Measurements from ENCODE around the gene CDH12. TPM values are rescaled to one million over a fixed set of nuclear protein-coding genes. Genes with fewer than 3 reads are reported as not detected.
"Not testable (repeated sequence)": the region's sequence is repeated elsewhere in the genome, so short reads cannot be mapped to it uniquely, and the experiment has no call there.

CDH12 gene
- total RNA-seq, 1 experiment from 2014 or later: not detected

DNA sequence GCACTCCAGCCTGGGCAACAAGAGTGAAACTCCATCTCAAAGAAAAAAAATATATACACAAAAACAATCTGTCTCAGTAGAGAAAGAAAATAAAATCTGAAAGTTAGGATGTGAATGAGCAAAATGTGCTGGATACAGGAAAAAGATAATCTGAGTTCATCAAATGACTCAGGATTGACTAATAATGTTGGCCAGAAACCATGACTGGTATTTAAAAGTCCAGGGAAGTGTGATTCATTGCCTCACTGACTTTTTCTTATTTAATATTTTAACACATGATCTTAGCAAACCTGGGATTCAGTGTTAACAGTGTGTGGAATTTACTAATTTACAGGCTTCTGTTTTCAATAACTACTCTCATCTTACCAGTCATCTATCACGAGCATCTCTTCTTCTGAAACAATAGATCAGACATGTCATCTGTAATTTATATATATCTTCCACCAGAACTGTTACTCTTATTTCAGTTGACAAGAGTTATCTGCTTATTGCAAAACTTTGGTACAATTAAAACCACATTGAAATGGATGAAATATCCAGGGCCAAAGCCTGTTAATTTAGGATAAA lies 256.7 kb downstream of the CDH12 start:
- no peak for DNase-seq (ENCODE audit: low spot score)
- in situ Hi-C loops (cut with HindIII; ENCODE audit: low sequenced_read_pairs): no loop called here

DNA sequence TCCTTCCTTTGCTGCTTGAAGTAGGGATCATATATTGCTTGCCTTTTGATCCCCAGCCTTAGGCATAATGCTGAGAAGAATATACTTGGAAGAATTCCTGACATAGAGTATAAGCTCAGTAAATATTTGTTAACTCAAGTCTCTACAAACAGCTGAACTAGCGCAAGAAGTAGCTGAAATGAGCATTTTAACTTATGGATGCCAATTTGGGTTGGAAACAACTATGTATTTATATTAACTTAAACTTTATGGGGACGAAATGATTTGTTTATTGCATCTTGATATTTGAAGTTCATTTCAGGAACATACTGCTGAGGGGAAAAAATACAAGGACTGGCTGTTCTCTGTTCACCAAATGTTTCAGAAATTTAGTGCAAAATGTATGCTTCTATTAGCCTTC lies 258.7 kb downstream of the CDH12 start:
- in situ Hi-C loops (cut with HindIII; ENCODE audit: low sequenced_read_pairs): no loop called here
- no peak for DNase-seq (ENCODE audit: low spot score)

DNA sequence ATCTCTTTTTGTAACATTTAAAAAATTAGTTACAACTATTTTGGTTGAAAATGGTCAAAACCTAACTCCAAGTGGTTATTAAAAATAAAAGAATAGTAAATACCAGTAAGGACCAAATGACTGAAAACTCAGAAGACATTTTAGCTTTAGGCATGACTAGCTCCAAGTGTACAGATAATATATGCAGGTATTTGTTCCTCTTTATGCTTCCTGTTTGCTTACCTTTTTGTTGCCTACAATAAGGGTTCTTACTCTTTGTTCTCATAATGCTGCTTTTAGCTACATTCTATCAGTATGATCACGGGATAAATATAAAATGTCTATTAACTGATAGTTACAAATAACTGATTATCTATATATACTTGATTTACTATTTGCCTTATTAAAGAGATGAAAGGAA lies 259.6 kb downstream of the CDH12 start:
- in situ Hi-C loops (cut with HindIII; ENCODE audit: low sequenced_read_pairs): no loop called here
- DNase-seq (ENCODE audit: low spot score): no peak

DNA sequence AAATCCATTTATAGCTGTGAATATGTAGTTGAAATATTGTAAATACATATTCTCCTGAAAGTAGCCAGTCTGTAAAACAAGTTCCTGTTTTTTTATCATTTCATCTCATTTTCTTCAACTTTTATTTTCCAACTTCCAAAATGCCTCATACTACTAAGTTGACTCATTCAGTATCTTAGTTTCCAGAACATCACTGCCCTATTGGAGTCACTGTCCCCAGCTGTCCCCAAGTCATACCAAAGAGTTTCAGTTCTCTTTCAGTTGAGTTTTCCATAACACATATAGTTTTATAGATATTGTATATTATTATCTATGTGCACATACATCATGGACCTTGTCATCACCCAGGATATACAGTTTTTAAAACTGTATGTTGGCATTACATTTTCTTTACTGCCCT lies 261.7 kb downstream of the CDH12 start:
- in situ Hi-C loops (cut with HindIII; ENCODE audit: low sequenced_read_pairs): no loop called here
- DNase-seq (ENCODE audit: low spot score): no peak

DNA sequence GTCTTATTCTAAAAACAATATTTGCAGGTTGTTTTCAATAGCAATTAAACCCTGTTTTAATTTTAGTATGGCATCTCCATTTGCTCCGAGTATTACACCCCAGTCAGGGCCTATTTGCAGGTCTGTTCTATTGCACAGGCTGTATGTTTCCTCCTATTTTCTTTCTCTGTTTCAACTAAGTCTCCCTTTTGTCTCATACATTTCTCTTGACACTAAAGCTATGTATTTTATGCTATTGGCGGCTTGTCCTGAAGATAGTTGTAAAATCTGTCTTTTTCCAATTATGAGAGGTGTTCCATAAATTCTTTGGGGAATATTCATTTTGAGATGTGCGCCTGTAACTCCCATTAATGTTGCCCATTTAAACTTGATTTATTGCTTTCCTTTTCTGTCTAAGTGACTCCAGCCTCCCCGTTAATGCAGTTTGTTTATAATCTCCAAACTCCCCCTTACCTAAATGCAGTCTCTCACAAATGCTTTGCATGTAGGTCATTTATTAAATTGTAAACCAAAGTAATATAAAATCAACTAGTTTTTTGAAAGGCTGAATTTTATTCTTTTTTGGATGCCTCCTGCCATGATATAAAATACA lies 262.4 kb downstream of the CDH12 start:
- in situ Hi-C loops (cut with HindIII; ENCODE audit: low sequenced_read_pairs): no loop called here

DNA sequence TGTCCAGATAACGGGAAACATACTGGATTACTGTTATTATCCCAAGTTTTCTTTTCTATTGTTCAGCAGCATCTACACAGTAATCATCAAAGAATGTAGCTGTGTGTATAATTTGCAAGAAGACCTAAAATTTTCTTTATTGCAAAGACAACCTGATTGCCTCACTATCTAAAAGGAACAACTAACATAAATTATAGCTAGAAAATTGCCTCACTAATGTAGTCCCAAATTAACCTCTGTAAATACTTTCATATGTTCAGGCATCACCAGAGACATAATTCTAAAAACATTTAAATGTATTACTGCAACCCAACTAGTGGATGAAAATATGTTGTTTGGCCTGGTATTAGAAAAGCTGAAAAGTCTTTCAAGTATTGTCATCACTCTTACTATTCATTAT lies 275.4 kb downstream of the CDH12 start:
- no peak for DNase-seq (ENCODE audit: low spot score)
- in situ Hi-C loops (cut with HindIII; ENCODE audit: low sequenced_read_pairs): no loop called here

More for the DNA sequence above, 262.4 kb downstream of the CDH12 start:
- DNase-seq (ENCODE audit: low spot score): no peak

DNA sequence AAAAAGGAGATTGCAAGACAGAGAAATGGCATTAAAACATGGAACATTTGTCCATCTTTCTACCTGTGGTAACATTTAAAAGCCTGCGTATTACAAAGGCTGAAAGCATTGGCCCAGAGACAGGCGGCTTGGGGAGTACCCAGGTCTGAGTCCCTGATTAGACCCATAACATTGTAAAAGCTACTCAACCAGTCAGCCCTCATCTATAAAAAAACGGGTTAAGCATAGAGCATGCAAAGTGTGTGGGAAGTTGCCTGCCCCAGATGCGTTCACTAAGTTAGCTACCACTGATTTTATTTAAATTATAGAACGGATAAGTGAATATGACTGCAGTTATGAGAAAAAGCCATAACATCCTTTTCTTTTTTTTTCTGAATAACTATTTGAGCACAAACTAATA lies 276.1 kb downstream of the CDH12 start:
- no peak for DNase-seq (ENCODE audit: low spot score)
- in situ Hi-C loops (cut with HindIII; ENCODE audit: low sequenced_read_pairs): no loop called here

DNA sequence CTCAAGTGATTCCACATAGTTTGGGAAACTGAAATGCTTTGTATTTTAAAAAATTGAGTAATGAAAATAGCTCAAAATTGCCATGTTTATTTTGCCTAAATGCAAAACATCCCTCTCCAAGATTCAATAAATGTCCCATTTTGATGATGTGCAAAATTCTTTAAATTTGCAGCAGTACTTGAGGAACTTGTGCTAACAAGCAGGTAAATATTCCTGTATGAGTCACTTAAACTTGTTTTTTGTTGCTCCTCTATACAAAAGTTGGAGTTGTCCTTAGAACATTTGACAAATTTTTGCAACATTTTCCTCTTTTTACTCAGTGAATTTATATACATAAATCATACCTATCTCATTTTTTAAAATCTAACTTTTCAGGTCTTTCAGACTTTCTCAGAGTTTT lies 280.2 kb downstream of the CDH12 start:
- no peak for DNase-seq (ENCODE audit: low spot score)
- in situ Hi-C loops (cut with HindIII; ENCODE audit: low sequenced_read_pairs): no loop called here

DNA sequence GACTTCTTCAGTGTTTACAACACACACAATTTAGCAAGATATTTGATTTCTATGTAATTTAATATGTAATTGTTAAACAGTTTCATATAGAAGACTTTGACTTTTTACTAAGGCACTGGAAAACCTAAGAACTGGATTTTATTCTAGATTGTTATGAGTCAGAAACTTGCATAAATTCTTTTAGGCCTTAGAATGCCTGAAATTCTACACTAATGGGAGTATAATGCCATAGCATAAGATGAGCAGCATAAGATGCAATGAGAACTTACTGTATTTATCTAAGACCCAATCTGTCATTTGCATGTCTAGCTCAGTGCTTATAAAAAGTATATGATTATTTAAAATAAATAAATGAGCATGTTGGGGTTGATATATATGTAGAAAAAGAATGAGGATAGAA lies 285.2 kb downstream of the CDH12 start:
- in situ Hi-C loops (cut with HindIII; ENCODE audit: low sequenced_read_pairs): no loop called here
- DNase-seq (ENCODE audit: low spot score): no peak

DNA sequence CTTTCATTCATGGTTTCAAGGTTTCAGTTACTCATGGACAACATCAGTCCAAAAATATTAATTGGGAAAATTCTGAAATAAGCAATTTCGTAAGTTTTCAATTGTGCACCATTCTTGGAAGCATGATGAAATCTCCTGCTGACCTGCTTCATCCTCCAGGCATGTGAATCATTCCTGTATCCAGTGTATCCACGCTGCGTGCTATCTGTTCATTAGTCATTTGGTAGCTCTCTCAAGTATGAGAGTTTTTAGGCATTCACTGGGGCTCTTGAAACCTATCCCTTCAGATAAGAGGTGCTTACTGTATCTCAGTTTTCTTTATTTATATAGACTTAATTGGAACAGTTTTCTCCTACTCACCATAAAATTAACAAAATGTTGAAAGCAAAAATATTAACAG lies 293.0 kb downstream of the CDH12 start:
- DNase-seq (ENCODE audit: low spot score): no peak
- in situ Hi-C loops (cut with HindIII; ENCODE audit: low sequenced_read_pairs): no loop called here

DNA sequence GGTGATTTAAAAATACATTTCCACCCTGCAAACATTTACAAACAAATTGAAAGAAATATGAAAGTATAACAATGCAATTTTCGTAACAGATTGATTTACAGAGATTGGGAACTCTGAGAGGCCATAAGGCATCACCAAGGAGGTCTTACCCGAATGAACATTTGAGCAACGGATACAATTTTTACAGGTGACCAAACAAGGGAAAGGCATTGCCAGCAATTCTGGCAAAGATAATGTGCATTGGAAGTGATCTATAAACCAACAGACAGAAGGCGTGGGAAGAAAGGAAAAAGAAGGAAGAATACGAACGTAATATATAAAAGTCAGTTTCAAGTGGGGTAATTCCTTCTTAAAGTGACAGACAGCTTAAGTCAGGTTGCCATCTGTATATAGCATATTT lies 295.9 kb downstream of the CDH12 start:
- in situ Hi-C loops (cut with HindIII; ENCODE audit: low sequenced_read_pairs): no loop called here
- peak; percentile 72 for DNase-seq (ENCODE audit: low spot score)

DNA sequence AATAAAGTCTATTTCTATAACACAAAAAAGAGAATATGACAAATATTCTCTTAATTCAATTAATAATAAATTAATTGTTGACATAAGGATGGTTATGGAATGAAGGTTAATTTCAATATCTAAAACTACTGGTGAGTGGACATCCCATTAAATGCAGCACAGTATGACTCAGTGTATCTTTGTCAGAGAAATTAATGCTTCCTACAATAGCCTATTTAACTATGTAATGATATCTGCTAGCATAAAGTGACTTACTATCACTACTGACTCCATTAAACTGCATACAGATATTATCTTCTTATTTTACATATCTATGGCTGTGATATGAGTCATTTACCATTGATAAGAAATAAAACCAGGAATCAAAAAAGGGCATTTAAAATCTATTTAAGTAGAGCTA lies 298.7 kb downstream of the CDH12 start:
- no peak for DNase-seq (ENCODE audit: low spot score)
- in situ Hi-C loops (cut with HindIII; ENCODE audit: low sequenced_read_pairs): no loop called here

DNA sequence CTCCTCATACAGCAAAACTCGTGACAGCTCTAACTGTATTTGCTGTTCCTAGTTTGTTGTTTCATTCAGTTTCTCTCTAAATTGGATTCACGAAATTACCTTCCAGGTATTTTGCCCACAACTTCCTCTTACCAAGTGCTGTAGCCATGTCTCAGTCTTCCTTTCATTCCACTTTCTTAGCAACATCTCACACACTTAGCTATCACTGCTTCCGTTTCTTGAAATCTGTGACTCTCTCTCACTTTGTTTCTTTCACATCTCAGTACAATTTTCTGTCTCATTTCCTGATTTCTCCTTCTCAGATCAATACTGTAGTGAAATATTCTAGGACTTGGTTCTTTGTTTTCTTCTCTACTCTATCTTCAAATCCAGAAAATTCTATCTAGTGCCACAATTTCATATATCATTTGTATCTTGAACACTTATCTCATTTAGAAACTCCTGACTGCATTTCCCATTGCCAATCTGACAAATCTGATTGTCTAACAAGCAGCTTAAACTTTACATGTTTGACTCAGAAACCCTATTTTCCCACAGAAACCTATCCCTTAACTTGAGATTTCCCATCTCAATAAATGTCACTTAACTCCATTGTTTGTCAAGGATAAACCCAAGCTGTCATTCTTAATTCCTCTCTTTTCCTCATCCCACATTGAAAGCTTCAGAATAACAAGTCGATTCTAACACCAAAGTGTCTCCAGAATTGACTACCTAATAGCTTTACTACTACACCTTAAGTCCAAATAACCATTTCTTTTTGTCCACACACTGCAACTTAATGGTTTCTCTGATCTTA lies 303.1 kb downstream of the CDH12 start:
- DNase-seq (ENCODE audit: low spot score): no peak
- in situ Hi-C loops (cut with HindIII; ENCODE audit: low sequenced_read_pairs): no loop called here

DNA sequence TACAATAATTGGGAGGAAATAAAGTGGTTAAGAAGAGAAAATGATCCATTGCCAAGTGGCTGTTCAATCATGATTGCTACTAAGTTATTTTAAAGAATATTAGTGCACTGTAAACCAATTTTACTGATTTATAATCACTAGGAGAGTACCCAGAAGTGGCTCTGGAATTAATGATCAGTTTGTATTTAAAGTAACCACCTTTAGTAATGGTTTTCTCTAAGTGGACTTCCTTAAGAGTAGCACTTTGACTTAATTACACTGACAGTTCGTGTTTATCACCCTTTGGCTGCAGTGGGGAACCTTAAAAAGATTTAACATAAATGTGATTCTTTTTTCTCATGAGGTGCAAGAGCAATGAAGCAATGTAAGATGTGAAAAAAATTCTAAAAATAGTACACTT lies 310.8 kb downstream of the CDH12 start:
- in situ Hi-C loops (cut with HindIII; ENCODE audit: low sequenced_read_pairs): no loop called here
- no peak for DNase-seq (ENCODE audit: low spot score)

DNA sequence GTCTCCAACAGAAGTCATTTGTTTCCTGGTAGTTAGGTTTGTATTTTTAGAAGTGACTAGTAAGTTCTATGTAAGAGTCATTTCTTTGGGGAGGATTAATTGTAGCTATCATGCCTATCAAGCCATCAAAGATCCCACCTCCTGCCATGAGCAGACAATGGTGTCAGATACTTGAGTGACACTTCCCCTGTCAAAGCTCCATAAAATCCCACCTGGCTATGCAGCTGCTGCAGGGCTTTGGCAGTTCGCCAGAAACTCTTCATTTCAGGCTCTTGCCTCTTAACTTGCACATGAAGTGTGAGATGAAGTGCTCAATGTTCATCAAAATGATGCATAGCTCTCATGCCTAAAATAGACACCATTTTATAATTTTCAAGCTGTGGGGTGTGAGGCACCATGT lies 312.1 kb downstream of the CDH12 start:
- in situ Hi-C loops (cut with HindIII; ENCODE audit: low sequenced_read_pairs): no loop called here
- no peak for DNase-seq (ENCODE audit: low spot score)

DNA sequence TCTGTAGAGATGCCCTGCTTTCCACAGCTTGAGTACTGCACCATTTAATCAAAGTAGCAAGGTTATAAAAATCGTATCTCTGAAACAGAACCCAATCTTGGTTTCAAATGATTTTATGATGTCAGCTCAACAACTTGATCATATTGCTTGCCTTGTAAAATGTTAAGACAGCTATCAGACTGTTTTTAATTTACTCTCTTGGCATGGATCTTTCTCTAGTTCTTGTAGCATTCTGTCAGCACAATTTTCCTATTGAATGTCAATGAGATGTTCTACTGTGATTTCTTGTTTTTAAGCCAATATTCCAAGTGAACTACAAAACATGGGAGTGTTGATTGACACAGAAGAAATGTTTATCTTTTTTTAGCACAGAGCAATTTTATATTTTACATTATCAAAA lies 313.4 kb downstream of the CDH12 start:
- in situ Hi-C loops (cut with HindIII; ENCODE audit: low sequenced_read_pairs): no loop called here
- DNase-seq (ENCODE audit: low spot score): no peak

DNA sequence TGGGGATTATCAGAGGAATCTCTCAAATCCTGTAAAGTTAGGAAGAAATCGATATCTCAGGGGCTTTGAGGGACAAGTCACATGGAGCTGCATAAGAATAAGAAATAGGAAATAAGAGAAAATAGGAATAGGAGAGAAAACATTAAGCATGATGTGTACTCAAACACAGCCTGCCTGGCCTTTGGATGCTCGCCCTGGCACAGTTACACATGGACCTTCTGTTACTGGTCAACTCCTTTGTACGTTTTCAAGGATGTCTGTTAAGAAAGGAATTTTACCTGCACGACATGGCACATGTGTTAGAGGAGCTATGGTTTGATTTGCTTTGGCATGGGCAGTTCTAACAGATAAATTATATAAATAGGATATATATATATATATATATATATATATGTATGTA lies 321.2 kb downstream of the CDH12 start:
- in situ Hi-C loops (cut with HindIII; ENCODE audit: low sequenced_read_pairs): no loop called here
- peak; percentile 86 for DNase-seq (ENCODE audit: low spot score)

DNA sequence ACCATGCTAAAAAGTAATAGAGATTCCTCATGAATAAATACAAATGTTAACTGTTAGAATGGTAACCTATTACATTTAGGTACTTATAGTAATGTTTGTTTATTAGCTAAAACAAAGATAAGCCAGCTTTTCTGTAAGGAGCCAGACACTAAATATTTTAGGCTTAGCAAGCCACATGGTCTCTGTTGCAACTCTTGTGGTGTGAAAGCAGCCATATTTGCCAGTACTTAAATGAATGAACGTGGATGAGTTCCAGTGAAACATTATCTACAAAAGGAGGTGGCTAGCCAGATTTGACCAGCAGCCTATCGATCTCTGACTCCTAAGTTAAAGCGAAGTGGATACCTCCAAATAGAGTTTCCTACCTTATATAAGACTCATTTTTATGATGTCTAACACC lies 331.6 kb downstream of the CDH12 start:
- no peak for DNase-seq (ENCODE audit: low spot score)

DNA sequence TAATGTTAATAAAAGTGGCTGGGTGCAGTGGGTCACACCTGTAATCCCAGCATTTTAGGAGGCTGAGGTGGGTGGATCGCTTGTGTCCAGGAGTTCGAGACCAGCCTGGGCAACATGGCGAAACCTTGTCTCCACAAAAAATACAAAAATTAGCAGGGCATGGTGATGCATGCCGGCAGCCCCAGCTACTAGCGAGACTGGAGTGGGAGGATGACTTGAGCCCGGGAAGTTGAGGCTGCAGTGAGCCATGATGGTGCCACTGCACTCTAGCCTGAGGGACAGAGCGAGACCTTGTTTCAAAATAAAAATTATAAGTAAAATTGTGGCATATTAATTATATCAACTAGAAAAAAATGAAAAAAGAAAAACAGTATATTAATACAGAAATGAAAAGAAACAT lies 336.6 kb downstream of the CDH12 start:
- in situ Hi-C loops (cut with HindIII; ENCODE audit: low sequenced_read_pairs); DNase-seq (ENCODE audit: low spot score): not testable (repeated sequence)

More for the DNA sequence above, 331.6 kb downstream of the CDH12 start:
- in situ Hi-C loops (cut with HindIII; ENCODE audit: low sequenced_read_pairs): no loop called here

DNA sequence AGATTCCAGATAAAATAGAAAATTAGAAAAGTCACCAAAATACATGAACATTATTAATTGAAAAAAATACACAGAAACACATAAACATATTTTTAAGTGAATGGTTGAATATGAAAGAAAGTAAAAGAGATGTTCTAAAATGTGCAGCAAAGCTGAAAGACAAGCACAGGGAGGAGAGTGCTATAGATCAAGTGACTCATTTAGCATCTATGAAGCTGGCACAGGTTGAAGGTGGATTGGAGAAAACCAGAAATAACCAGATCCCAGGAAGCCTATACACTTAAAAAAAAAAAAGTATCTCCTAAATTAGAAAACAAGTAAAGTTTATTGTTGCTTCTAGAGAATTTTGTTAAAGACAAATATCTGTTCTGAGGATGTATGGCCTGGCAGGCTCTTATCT lies 338.9 kb downstream of the CDH12 start:
- no peak for DNase-seq (ENCODE audit: low spot score)
- in situ Hi-C loops (cut with HindIII; ENCODE audit: low sequenced_read_pairs): no loop called here

DNA sequence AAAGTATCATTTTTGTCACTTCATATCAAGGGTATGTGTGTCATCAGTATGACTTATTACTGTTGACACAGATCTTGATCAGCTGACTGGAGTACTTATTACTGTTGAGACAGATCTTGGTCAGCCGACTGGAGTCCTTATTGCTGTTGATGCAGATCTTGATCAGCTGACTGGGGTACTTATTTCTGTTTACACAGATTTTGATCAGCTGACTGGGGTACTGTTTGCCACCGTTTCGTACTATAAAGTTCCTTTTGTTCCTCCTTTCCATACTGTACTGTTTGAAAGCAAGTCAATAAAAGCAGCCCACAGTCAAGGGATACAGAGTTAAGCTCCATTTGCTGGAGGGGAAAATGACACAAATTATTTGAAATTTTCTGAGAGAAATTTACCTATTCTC lies 347.3 kb downstream of the CDH12 start:
- no peak for DNase-seq (ENCODE audit: low spot score)
- in situ Hi-C loops (cut with HindIII; ENCODE audit: low sequenced_read_pairs): no loop called here
